GM13976 (cell line): Measurements from ENCODE around the gene DIPK1C.

ENCODE experiments used
- DNase-seq: peaks from one replicate; pipeline ENCODE4 v3.0.0; 2012; ENCODE audit warnings: low spot score
- in situ Hi-C: fragments of 300-500 bp; cut with MboI; formaldehyde crosslinking; loops from one replicate; pipeline ENCODE4 v1.12.0; 2022; ENCODE audit warnings: low sequenced_read_pairs, mixed read lengths, inconsistent platforms; ENCODE audit not compliant: unreplicated experiment
- TF ChIP-seq, protein P1 (sequence below): IDR thresholded peaks from 2 replicates; pipeline ENCODE4 v1.5.1; 2012; ENCODE audit warnings: borderline replicate concordance, mild to moderate bottlenecking; ENCODE audit not compliant: insufficient read depth; ENCODE audit errors: extremely low read depth, missing control alignments, control extremely low read depth

DIPK1C gene

DNA sequence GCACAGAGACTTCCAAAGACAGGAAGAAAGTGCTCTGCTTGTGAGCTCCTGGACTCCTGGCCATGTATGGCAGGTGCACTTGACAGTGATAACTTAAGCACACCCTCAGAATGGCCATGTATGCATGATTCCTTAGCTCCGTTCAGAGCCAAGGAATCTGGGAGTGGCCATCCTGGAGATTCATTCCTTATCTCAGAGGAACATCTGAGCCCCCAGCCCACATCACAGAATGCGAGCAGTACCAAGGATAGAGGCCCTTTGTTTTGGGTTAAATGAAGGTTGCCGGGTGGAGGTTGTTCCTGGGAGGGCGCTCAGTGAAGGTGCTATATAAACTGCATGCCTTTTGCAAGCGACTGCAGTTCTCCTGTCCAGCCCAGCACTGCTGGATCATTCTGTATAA lies 26.9 kb downstream of the DIPK1C start:
- in situ Hi-C loops, result no loop called here
- DNase-seq, result no peak
- TF ChIP-seq, protein P1, sequence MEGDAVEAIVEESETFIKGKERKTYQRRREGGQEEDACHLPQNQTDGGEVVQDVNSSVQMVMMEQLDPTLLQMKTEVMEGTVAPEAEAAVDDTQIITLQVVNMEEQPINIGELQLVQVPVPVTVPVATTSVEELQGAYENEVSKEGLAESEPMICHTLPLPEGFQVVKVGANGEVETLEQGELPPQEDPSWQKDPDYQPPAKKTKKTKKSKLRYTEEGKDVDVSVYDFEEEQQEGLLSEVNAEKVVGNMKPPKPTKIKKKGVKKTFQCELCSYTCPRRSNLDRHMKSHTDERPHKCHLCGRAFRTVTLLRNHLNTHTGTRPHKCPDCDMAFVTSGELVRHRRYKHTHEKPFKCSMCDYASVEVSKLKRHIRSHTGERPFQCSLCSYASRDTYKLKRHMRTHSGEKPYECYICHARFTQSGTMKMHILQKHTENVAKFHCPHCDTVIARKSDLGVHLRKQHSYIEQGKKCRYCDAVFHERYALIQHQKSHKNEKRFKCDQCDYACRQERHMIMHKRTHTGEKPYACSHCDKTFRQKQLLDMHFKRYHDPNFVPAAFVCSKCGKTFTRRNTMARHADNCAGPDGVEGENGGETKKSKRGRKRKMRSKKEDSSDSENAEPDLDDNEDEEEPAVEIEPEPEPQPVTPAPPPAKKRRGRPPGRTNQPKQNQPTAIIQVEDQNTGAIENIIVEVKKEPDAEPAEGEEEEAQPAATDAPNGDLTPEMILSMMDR, result no peak

DNA sequence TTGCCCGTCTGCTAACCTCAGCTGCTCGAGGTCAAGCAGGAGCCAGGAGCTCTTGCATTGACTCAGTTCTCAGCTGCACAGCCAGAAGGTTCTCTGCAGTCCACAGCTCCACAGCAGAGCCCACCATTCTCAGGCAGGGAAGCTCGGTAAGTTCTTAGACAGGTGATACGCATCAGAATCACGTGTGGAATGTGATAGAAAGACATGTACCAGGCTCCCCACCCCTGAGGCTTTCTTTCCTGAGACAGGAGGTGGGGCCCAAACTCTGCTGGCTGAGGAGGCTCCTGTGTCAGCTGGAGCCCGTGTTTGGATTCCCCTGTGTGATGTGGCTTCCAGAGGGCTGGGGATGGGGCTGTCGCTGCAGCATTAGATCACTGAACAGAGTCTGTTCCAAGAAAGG lies 28.0 kb downstream of the DIPK1C start:
- TF ChIP-seq, protein P1, result no peak
- in situ Hi-C loops, result no loop called here
- DNase-seq, result no peak

DNA sequence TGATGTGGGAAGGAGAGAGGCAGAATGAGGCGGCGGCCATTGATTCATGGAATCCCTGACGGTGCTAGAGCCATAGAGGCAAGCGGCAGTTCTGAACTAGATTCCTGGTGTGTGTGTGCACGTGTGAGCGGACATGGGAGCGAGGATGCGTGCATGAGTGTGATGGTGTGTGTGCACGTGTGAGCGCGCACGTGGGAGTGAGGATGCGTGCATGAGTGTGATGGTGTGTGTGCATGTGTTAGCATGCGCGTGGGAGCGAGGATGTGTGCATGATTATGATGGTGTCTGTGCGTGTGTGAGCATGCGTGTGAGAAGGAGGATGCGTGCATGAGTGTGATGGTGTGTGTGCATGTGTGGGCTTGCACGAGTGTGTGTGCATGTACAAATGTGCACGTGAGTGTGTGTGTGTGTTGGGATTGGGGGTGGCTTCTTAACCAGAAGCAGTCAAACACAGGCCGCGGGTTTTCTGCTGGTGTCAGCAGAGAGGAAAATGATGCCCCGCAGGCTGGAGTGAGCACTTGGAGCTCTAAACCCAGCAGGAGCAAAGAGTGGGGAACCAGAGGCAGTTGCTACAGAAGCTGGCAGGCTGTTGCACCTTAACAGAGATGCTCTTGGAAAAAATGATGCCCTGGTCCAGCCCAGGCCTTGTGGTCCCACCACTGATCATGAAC lies 29.5 kb downstream of the DIPK1C start:
- in situ Hi-C loops, result no loop called here
- TF ChIP-seq, protein P1, result no peak
- no peak for DNase-seq

DNA sequence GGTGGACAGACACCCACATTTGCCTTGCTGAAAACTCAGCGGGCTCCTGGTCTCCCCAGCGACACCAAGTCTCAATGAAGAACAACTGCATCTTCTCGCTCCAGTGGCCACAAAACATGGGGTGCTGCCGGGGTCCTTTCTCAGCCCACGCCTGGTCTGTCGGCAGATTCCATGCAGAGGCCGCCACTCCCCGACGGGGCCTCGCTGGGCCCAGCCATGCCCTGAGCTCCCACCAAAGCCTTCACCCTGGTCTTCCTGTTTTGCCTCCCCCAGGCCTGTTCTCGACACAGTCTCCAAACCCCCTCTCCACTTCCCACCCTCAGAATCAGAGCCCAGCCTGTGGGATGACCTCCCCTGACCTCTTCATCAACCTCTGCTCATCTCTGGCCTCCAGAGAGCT lies 31.2 kb downstream of the DIPK1C start:
- in situ Hi-C loops, result no loop called here
- no peak for DNase-seq
- TF ChIP-seq, protein P1, result no peak

DNA sequence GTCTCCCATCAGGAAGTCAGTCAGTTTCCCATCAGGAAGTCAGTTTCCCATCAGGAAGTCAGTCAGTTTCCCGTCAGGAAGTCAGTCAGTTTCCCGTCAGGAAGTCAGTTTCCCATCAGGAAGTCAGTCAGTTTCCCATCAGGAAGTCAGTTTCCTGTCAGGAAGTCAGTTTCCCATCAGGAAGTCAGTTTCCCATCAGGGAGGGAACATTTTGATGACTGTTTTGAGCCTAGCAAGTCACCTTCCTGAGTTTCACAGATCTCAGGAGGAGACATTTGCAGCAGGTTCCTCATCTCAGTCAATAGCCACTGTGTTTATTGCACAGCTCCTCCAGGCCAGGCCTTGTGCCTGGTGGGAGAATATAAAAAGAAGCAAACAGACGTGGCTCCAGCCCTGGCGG lies 31.9 kb downstream of the DIPK1C start:
- DNase-seq, result no peak
- TF ChIP-seq, protein P1, result no peak
- in situ Hi-C loops, result no loop called here

DNA sequence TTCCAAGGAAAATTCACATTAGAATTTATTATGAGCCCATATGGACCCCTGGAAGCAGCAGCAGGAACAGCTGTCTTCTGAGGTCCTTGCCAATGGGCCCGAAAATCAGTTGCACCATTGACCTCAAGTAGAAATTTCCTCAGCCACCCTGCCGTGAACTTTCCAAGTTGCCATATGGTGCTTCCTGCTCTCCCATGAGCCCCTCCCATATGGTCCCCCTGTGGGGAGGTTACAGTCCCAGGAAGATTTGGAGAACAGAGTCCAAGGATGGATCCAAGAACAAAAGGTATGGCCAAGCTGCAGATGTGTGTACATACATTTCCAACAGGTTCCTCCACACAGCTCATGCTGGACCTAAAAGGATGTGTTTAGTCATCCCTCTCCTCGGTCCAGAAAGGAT lies 34.6 kb downstream of the DIPK1C start:
- TF ChIP-seq, protein P1, result no peak
- no peak for DNase-seq
- in situ Hi-C loops, result no loop called here

DNA sequence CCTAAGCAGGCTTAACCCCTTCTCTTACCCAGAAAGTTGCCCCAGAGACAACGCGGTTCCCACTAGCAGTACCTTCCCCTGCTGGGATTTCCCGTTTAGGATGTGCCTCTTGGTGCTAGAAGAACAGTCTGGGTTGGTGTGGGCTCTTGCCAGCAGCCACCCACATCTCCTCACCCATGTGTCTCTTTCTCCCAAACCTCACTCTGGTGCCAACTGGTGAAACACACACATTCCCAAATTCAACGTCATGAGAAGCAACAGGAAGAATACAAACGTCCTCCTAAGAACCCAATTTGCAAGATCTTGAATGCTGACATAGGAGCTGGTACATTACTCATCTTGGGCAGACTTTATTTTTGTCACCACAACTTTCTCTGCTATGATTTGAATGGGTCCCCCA lies 36.2 kb downstream of the DIPK1C start:
- no peak for DNase-seq
- in situ Hi-C loops, result no loop called here
- TF ChIP-seq, protein P1, result no peak
